Measurements from ENCODE around the gene LYSMD1. TPM values are rescaled to one million over a fixed set of nuclear protein-coding genes. Genes with fewer than 3 reads are reported as not detected.

Gene LYSMD1
- polyA plus RNA-seq, 1 donor (not counting 4 experiments of a cell fraction or from before 2014, with no cell fraction given), result 5.6 TPM

- H3K79me2 ChIP-seq (ENCODE audit: control insufficient read depth, insufficient read depth, low read length), result no peaks in the 10 kb centered on the region
- H2AFZ ChIP-seq (ENCODE audit: control insufficient read depth, low read length), result no peak overlapping the region
- peaks cover 3% of the 10 kb centered on the region for H3K4me1 ChIP-seq (ENCODE audit: control insufficient read depth, extremely low read depth, insufficient read depth, low read length)
- no peaks in the 10 kb centered on the region for H3K9me3 ChIP-seq (ENCODE audit: control insufficient read depth, low read depth, low read length)
- TF ChIP-seq, protein P1, sequence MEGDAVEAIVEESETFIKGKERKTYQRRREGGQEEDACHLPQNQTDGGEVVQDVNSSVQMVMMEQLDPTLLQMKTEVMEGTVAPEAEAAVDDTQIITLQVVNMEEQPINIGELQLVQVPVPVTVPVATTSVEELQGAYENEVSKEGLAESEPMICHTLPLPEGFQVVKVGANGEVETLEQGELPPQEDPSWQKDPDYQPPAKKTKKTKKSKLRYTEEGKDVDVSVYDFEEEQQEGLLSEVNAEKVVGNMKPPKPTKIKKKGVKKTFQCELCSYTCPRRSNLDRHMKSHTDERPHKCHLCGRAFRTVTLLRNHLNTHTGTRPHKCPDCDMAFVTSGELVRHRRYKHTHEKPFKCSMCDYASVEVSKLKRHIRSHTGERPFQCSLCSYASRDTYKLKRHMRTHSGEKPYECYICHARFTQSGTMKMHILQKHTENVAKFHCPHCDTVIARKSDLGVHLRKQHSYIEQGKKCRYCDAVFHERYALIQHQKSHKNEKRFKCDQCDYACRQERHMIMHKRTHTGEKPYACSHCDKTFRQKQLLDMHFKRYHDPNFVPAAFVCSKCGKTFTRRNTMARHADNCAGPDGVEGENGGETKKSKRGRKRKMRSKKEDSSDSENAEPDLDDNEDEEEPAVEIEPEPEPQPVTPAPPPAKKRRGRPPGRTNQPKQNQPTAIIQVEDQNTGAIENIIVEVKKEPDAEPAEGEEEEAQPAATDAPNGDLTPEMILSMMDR (optimal IDR thresholded peaks at IDR 0.05 in 1 of 3, IDR thresholded peaks at IDR 0.05 in 1 of 3, conservative IDR thresholded peaks at IDR 0.05 in 1 of 3; ENCODE audit: extremely low read depth in 1 of 3, insufficient read depth in 2 of 3, low read length in 3 of 3), result no peak
- TF ChIP-seq EZH2 (IDR thresholded peaks at IDR 0.05; ENCODE audit: low read length), result no peak
- peaks cover 10 to 21% of the 10 kb centered on the region in 2 experiments for H3K36me3 ChIP-seq (ENCODE audit: control insufficient read depth in 2 of 2, extremely low read depth in 1 of 2, insufficient read depth in 2 of 2, low read length in 2 of 2)
- H3K27ac ChIP-seq (ENCODE audit: control insufficient read depth, insufficient read depth, low read length), result no peak overlapping the region
- FAIRE-seq, result no peak
- dilution Hi-C loops (cut with MboI; ENCODE audit: extremely low pct_ligation_motif_present, low sequenced_read_pairs), result no loop called here
- no peak overlapping the region for H3K9ac ChIP-seq (ENCODE audit: control insufficient read depth, extremely low read depth, insufficient read depth, low read length)
- no peak overlapping the region for H3K4me2 ChIP-seq (ENCODE audit: control insufficient read depth, extremely low read depth, insufficient read depth, low read depth, low read length)
- no peaks in the 10 kb centered on the region for H4K20me1 ChIP-seq (ENCODE audit: control insufficient read depth, extremely low read depth, insufficient read depth, low read length)
- H3K27me3 ChIP-seq (ENCODE audit: control insufficient read depth, extremely low read depth, insufficient read depth, low read length), result no peaks in the 10 kb centered on the region
- DNase-seq (ENCODE audit: low read depth, low spot score), result no peak
- H3K4me3 ChIP-seq (ENCODE audit: control insufficient read depth in 2 of 3, extremely low read depth in 1 of 3, insufficient read depth in 2 of 3, low read depth in 1 of 3, low read length in 3 of 3), result no peak overlapping the region
- H3K9me1 ChIP-seq (ENCODE audit: control insufficient read depth, extremely low read depth, insufficient read depth, low read length), result no peaks in the 10 kb centered on the region
Observed at GRCh38 chr1:151159373-151159772, 6.3 kb downstream of the LYSMD1 start.

DNA sequence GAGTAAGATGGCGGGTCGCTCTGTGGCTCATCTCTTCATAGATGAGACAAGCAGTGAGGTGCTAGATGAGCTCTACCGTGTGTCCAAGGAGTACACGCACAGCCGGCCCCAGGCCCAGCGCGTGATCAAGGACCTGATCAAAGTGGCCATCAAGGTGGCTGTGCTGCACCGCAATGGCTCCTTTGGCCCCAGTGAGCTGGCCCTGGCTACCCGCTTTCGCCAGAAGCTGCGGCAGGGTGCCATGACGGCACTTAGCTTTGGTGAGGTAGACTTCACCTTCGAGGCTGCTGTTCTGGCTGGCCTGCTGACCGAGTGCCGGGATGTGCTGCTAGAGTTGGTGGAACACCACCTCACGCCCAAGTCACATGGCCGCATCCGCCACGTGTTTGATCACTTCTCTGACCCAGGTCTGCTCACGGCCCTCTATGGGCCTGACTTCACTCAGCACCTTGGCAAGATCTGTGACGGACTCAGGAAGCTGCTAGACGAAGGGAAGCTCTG lies 6.9 kb downstream of the LYSMD1 start:
- Histone ChIP-seq H3K27me3 (ENCODE audit: control insufficient read depth, extremely low read depth, insufficient read depth, low read length) (no peaks in the 10 kb centered on the region), H2AFZ (ENCODE audit: control insufficient read depth, low read length) (no peak overlapping the region), H3K79me2 (ENCODE audit: control insufficient read depth, insufficient read depth, low read length) (no peaks in the 10 kb centered on the region), H3K9me1 (ENCODE audit: control insufficient read depth, extremely low read depth, insufficient read depth, low read length) (no peaks in the 10 kb centered on the region), H3K4me2 (ENCODE audit: control insufficient read depth, extremely low read depth, insufficient read depth, low read depth, low read length) (no peak overlapping the region), H3K36me3 (ENCODE audit: control insufficient read depth in 2 of 2, extremely low read depth in 1 of 2, insufficient read depth in 2 of 2, low read length in 2 of 2) (peaks cover 10 to 21% of the 10 kb centered on the region in 2 experiments), H3K9me3 (ENCODE audit: control insufficient read depth, low read depth, low read length) (no peaks in the 10 kb centered on the region), H3K4me3 (ENCODE audit: control insufficient read depth in 2 of 3, extremely low read depth in 1 of 3, insufficient read depth in 2 of 3, low read depth in 1 of 3, low read length in 3 of 3) (no peak overlapping the region), H3K9ac (ENCODE audit: control insufficient read depth, extremely low read depth, insufficient read depth, low read length) (no peak overlapping the region), H4K20me1 (ENCODE audit: control insufficient read depth, extremely low read depth, insufficient read depth, low read length) (no peaks in the 10 kb centered on the region), H3K4me1 (ENCODE audit: control insufficient read depth, extremely low read depth, insufficient read depth, low read length) (peaks cover 3% of the 10 kb centered on the region), H3K27ac (ENCODE audit: control insufficient read depth, insufficient read depth, low read length) (no peak overlapping the region)
- FAIRE-seq (no peak), DNase-seq (ENCODE audit: low read depth, low spot score) (no peak)
- TF ChIP-seq EZH2 (IDR thresholded peaks at IDR 0.05; ENCODE audit: low read length), result no peak
- TF ChIP-seq, protein P1 (optimal IDR thresholded peaks at IDR 0.05 in 1 of 3, IDR thresholded peaks at IDR 0.05 in 1 of 3, conservative IDR thresholded peaks at IDR 0.05 in 1 of 3; ENCODE audit: extremely low read depth in 1 of 3, insufficient read depth in 2 of 3, low read length in 3 of 3), result no peak
- dilution Hi-C loops (cut with MboI; ENCODE audit: extremely low pct_ligation_motif_present, low sequenced_read_pairs), result no loop called here
